Measurements from ENCODE around the gene SLC29A2. TPM values are rescaled to one million over a fixed set of nuclear protein-coding genes. Genes with fewer than 3 reads are reported as not detected.

The SLC29A2 gene
- total and polyA plus RNA-seq, 2 of the 8 experiments (the other 6 are each of a cell fraction or from before 2014, with no cell fraction given), result 29.3 to 31.6 TPM

GRCh38 chr11:66346476-66347424 is 24.8 kb downstream of the SLC29A2 start (continued):
- TF ChIP-seq TAF1 (IDR thresholded peaks at IDR 0.05; ENCODE audit: low read depth, low read length), result no peak
- no peak for TF ChIP-seq NRF1 (IDR thresholded peaks at IDR 0.05; ENCODE audit: low read depth, low read length)
- 0 out of 4 replicates have a peak, but pooled peaks of 1 of the 2 experiments have one; percentile 14 for TF ChIP-seq SIN3A (conservative IDR thresholded peaks at IDR 0.05 in 1 of 2, IDR thresholded peaks at IDR 0.05 in 1 of 2; ENCODE audit: low read depth in 1 of 2, low read length in 2 of 2)
- TF ChIP-seq EP300 (IDR thresholded peaks at IDR 0.05; ENCODE audit: borderline replicate concordance in 1 of 2, low read depth in 2 of 2, low read length in 2 of 2), result no peak
- no peak for TF ChIP-seq POLR2AphosphoS5 (IDR thresholded peaks at IDR 0.05; ENCODE audit: low read depth, low read length)
- TF ChIP-seq MAX (IDR thresholded peaks at IDR 0.05), result peak; percentile 29; the same call in 1 of the 2 replicates
